ENCODE results near the gene COL4A4. TPM values are rescaled to one million over a fixed set of nuclear protein-coding genes. Genes with fewer than 3 reads are reported as not detected.
A peak's percentile ranks its signal among the peaks of the same experiment; 100 is the strongest.

Gene COL4A4
- total and polyA plus RNA-seq, 7 experiments from 2014 or later: 0.08 to 0.39 (median 0.19) TPM; not detected in 3

- Histone ChIP-seq H3K9me3 (ENCODE audit: control insufficient read depth in 2 of 3, low read length in 3 of 3) (no peaks in the 10 kb centered on the region), H3K4me3 (ENCODE audit: low read length) (no peak overlapping the region), H3K36me3 (ENCODE audit: control insufficient read depth in 2 of 3, insufficient read depth in 3 of 3, low read length in 3 of 3) (no peaks in the 10 kb centered on the region), H3K27me3 (ENCODE audit: control insufficient read depth in 2 of 2, insufficient read depth in 2 of 2, low read length in 2 of 2) (no peaks in the 10 kb centered on the region), H3K27ac (ENCODE audit: low read depth, low read length) (no peak overlapping the region), H3K4me1 (ENCODE audit: control insufficient read depth in 2 of 2, insufficient read depth in 2 of 2, low read length in 2 of 2) (peaks cover 0 to 2% of the 10 kb centered on the region in 2 donors)
- peaks cover 0 to 15% (median 8%) of the 10 kb centered on the region in 5 donors for H3K36me3 Mint-ChIP-seq
- CTCF ChIA-PET: no interaction called here
- H3K9me3 Mint-ChIP-seq: no peaks in the 10 kb centered on the region
- H3K27ac Mint-ChIP-seq: peak overlapping the region in 2 of 9 donors; percentile 36 to 61
- DNase-seq: no peak
- intact Hi-C loops (cut with micrococcal nuclease): no loop called here
- H3K4me1 Mint-ChIP-seq: peaks cover 0 to 42% (median 30%) of the 10 kb centered on the region in 7 donors
- ATAC-seq: no peak
- no peaks in the 10 kb centered on the region for H3K27me3 Mint-ChIP-seq
- POLR2A ChIA-PET: no interaction called here
- H3K4me3 Mint-ChIP-seq: no peak overlapping the region
Observed at GRCh38 chr2:226979004-226979403, 185.0 kb downstream of the COL4A4 start.

- Mint-ChIP-seq H3K36me3 (peaks cover 0 to 19% (median 11%) of the 10 kb centered on the region in 5 donors), H3K4me1 (peaks cover 0 to 39% (median 24%) of the 10 kb centered on the region in 7 donors), H3K9me3 (no peaks in the 10 kb centered on the region), H3K4me3 (no peak overlapping the region), H3K27me3 (no peaks in the 10 kb centered on the region), H3K27ac (peak overlapping the region in 3 of 9 donors; percentile 1 to 84 (median 61))
- Histone ChIP-seq H3K4me3 (ENCODE audit: low read length) (no peak overlapping the region), H3K9me3 (ENCODE audit: control insufficient read depth in 2 of 3, low read length in 3 of 3) (no peaks in the 10 kb centered on the region), H3K27me3 (ENCODE audit: control insufficient read depth in 2 of 2, insufficient read depth in 2 of 2, low read length in 2 of 2) (no peaks in the 10 kb centered on the region), H3K36me3 (ENCODE audit: control insufficient read depth in 2 of 3, insufficient read depth in 3 of 3, low read length in 3 of 3) (no peaks in the 10 kb centered on the region), H3K4me1 (ENCODE audit: control insufficient read depth in 2 of 2, insufficient read depth in 2 of 2, low read length in 2 of 2) (no peaks in the 10 kb centered on the region), H3K27ac (ENCODE audit: low read depth, low read length) (no peak overlapping the region)
- no peak for ATAC-seq
- ChIA-PET CTCF (interaction anchor here (0.6 kb wide), 1 partner anchor 554 kb away, joined by 6 read pairs; no protein-coding TSS in a partner anchor), POLR2A (no interaction called here)
- DNase-seq: no peak
- intact Hi-C loops (cut with micrococcal nuclease): no loop called here
Observed at GRCh38 chr2:226978300-226978699, 185.7 kb downstream of the COL4A4 start.

GRCh38 chr2:226977775-226978190 lies 186.2 kb downstream of the COL4A4 start:
- H3K9me3 Mint-ChIP-seq: no peaks in the 10 kb centered on the region
- Histone ChIP-seq H3K9me3 (ENCODE audit: control insufficient read depth in 2 of 3, low read length in 3 of 3) (no peaks in the 10 kb centered on the region), H3K4me3 (ENCODE audit: low read length) (no peak overlapping the region), H3K4me1 (ENCODE audit: control insufficient read depth in 2 of 2, insufficient read depth in 2 of 2, low read length in 2 of 2) (no peaks in the 10 kb centered on the region), H3K36me3 (ENCODE audit: control insufficient read depth in 2 of 3, insufficient read depth in 3 of 3, low read length in 3 of 3) (no peaks in the 10 kb centered on the region), H3K27ac (ENCODE audit: low read depth, low read length) (no peak overlapping the region), H3K27me3 (ENCODE audit: control insufficient read depth in 2 of 2, insufficient read depth in 2 of 2, low read length in 2 of 2) (no peaks in the 10 kb centered on the region)
- no peaks in the 10 kb centered on the region for H3K27me3 Mint-ChIP-seq
- no peak overlapping the region for H3K4me3 Mint-ChIP-seq
- intact Hi-C loops (cut with micrococcal nuclease): no loop called here
- peaks cover 0 to 24% (median 13%) of the 10 kb centered on the region in 5 donors for H3K36me3 Mint-ChIP-seq
- DNase-seq: no peak
- CTCF ChIA-PET: no interaction called here
- H3K4me1 Mint-ChIP-seq: peaks cover 0 to 41% (median 27%) of the 10 kb centered on the region in 7 donors
- ATAC-seq: no peak
- POLR2A ChIA-PET: no interaction called here
- no peak overlapping the region for H3K27ac Mint-ChIP-seq

- H3K36me3 ChIP-seq (ENCODE audit: control insufficient read depth in 2 of 3, insufficient read depth in 3 of 3, low read length in 3 of 3): no peaks in the 10 kb centered on the region
- H3K27me3 Mint-ChIP-seq: no peaks in the 10 kb centered on the region
- CTCF ChIA-PET: no interaction called here
- peaks cover 0 to 36% (median 18%) of the 10 kb centered on the region in 5 donors for H3K36me3 Mint-ChIP-seq
- DNase-seq (no peak), ATAC-seq (no peak)
- peak overlapping the region in 2 of 10 donors; percentile 5 to 30 for H3K4me3 Mint-ChIP-seq
- peak overlapping the region in 1 of 9 donors; percentile 32 for H3K27ac Mint-ChIP-seq
- no peaks in the 10 kb centered on the region for H3K9me3 ChIP-seq (ENCODE audit: control insufficient read depth in 2 of 3, low read length in 3 of 3)
- intact Hi-C loops (cut with micrococcal nuclease): no loop called here
- no peak overlapping the region for H3K4me3 ChIP-seq (ENCODE audit: low read length)
- POLR2A ChIA-PET: no interaction called here
- H3K9me3 Mint-ChIP-seq: no peaks in the 10 kb centered on the region
- no peaks in the 10 kb centered on the region for H3K4me1 ChIP-seq (ENCODE audit: control insufficient read depth in 2 of 2, insufficient read depth in 2 of 2, low read length in 2 of 2)
- no peaks in the 10 kb centered on the region for H3K27me3 ChIP-seq (ENCODE audit: control insufficient read depth in 2 of 2, insufficient read depth in 2 of 2, low read length in 2 of 2)
- H3K4me1 Mint-ChIP-seq: peaks cover 0 to 62% (median 52%) of the 10 kb centered on the region in 7 donors
- H3K27ac ChIP-seq (ENCODE audit: low read depth, low read length): no peak overlapping the region
Observed at GRCh38 chr2:226973816-226974215, 190.2 kb downstream of the COL4A4 start.

- H3K4me1 ChIP-seq (ENCODE audit: control insufficient read depth in 2 of 2, insufficient read depth in 2 of 2, low read length in 2 of 2): no peaks in the 10 kb centered on the region
- DNase-seq (peak in 1 of 9 donors; percentile 8), ATAC-seq (no peak)
- Mint-ChIP-seq H3K27me3 (no peaks in the 10 kb centered on the region), H3K9me3 (no peaks in the 10 kb centered on the region), H3K36me3 (peaks cover 0 to 44% (median 12%) of the 10 kb centered on the region in 5 donors), H3K27ac (peak overlapping the region in 7 of 9 donors; percentile 42 to 83 (median 59)), H3K4me3 (peak overlapping the region in 6 of 10 donors; percentile 10 to 79 (median 56)), H3K4me1 (peaks cover 0 to 63% (median 41%) of the 10 kb centered on the region in 7 donors)
- no peak overlapping the region for H3K27ac ChIP-seq (ENCODE audit: low read depth, low read length)
- no peaks in the 10 kb centered on the region for H3K27me3 ChIP-seq (ENCODE audit: control insufficient read depth in 2 of 2, insufficient read depth in 2 of 2, low read length in 2 of 2)
- CTCF ChIA-PET: no interaction called here
- no peaks in the 10 kb centered on the region for H3K36me3 ChIP-seq (ENCODE audit: control insufficient read depth in 2 of 3, insufficient read depth in 3 of 3, low read length in 3 of 3)
- intact Hi-C loops (cut with micrococcal nuclease): loop anchor here in 1 of 2 donors (2.0 kb wide), 1 partner anchor 13 kb away; no protein-coding TSS in a partner anchor
- POLR2A ChIA-PET: no interaction called here
- no peak overlapping the region for H3K4me3 ChIP-seq (ENCODE audit: low read length)
- no peaks in the 10 kb centered on the region for H3K9me3 ChIP-seq (ENCODE audit: control insufficient read depth in 2 of 3, low read length in 3 of 3)
Observed at GRCh38 chr2:226971770-226972169, 192.2 kb downstream of the COL4A4 start.

- Mint-ChIP-seq H3K27ac (peak overlapping the region in 8 of 9 donors; percentile 8 to 87 (median 60)), H3K36me3 (peaks cover 0 to 39% (median 15%) of the 10 kb centered on the region in 5 donors), H3K27me3 (no peaks in the 10 kb centered on the region), H3K9me3 (no peaks in the 10 kb centered on the region), H3K4me1 (peaks cover 0 to 59% (median 41%) of the 10 kb centered on the region in 7 donors), H3K4me3 (peak overlapping the region in 9 of 10 donors; percentile 51 to 80 (median 70))
- Histone ChIP-seq H3K36me3 (ENCODE audit: control insufficient read depth in 2 of 3, insufficient read depth in 3 of 3, low read length in 3 of 3) (no peaks in the 10 kb centered on the region), H3K4me1 (ENCODE audit: control insufficient read depth in 2 of 2, insufficient read depth in 2 of 2, low read length in 2 of 2) (no peaks in the 10 kb centered on the region), H3K27ac (ENCODE audit: low read depth, low read length) (no peak overlapping the region), H3K4me3 (ENCODE audit: low read length) (no peak overlapping the region), H3K27me3 (ENCODE audit: control insufficient read depth in 2 of 2, insufficient read depth in 2 of 2, low read length in 2 of 2) (no peaks in the 10 kb centered on the region), H3K9me3 (ENCODE audit: control insufficient read depth in 2 of 3, low read length in 3 of 3) (no peaks in the 10 kb centered on the region)
- DNase-seq (peak in 2 of 9 donors; percentile 8 to 21), ATAC-seq (no peak)
- CTCF ChIA-PET: no interaction called here
- intact Hi-C loops (cut with micrococcal nuclease): loop anchor here in 1 of 2 donors (2.0 kb wide), 1 partner anchor 14 kb away; no protein-coding TSS in a partner anchor
- POLR2A ChIA-PET: no interaction called here
Observed at GRCh38 chr2:226971084-226971483, 192.9 kb downstream of the COL4A4 start.

GRCh38 chr2:226970362-226970761 lies 193.6 kb downstream of the COL4A4 start:
- no peak overlapping the region for H3K4me3 ChIP-seq (ENCODE audit: low read length)
- peak overlapping the region in 9 of 10 donors; percentile 51 to 80 (median 72) for H3K4me3 Mint-ChIP-seq
- H3K27ac ChIP-seq (ENCODE audit: low read depth, low read length): no peak overlapping the region
- DNase-seq: no peak
- H3K9me3 Mint-ChIP-seq: no peaks in the 10 kb centered on the region
- POLR2A ChIA-PET: no interaction called here
- peaks cover 0 to 59% (median 41%) of the 10 kb centered on the region in 7 donors for H3K4me1 Mint-ChIP-seq
- H3K4me1 ChIP-seq (ENCODE audit: control insufficient read depth in 2 of 2, insufficient read depth in 2 of 2, low read length in 2 of 2): no peaks in the 10 kb centered on the region
- peak overlapping the region in 7 of 9 donors; percentile 8 to 83 (median 66) for H3K27ac Mint-ChIP-seq
- CTCF ChIA-PET: no interaction called here
- H3K36me3 ChIP-seq (ENCODE audit: control insufficient read depth in 2 of 3, insufficient read depth in 3 of 3, low read length in 3 of 3): no peaks in the 10 kb centered on the region
- intact Hi-C loops (cut with micrococcal nuclease): loop anchor here in 1 of 2 donors (2.0 kb wide), 1 partner anchor 14 kb away; no protein-coding TSS in a partner anchor
- ATAC-seq: no peak
- H3K27me3 Mint-ChIP-seq: no peaks in the 10 kb centered on the region
- no peaks in the 10 kb centered on the region for H3K9me3 ChIP-seq (ENCODE audit: control insufficient read depth in 2 of 3, low read length in 3 of 3)
- H3K27me3 ChIP-seq (ENCODE audit: control insufficient read depth in 2 of 2, insufficient read depth in 2 of 2, low read length in 2 of 2): no peaks in the 10 kb centered on the region
- peaks cover 0 to 39% (median 12%) of the 10 kb centered on the region in 5 donors for H3K36me3 Mint-ChIP-seq
